ENCODE results near the gene SIAH2.
A peak's percentile ranks its signal among the peaks of the same experiment; 100 is the strongest.

Gene SIAH2

DNA sequence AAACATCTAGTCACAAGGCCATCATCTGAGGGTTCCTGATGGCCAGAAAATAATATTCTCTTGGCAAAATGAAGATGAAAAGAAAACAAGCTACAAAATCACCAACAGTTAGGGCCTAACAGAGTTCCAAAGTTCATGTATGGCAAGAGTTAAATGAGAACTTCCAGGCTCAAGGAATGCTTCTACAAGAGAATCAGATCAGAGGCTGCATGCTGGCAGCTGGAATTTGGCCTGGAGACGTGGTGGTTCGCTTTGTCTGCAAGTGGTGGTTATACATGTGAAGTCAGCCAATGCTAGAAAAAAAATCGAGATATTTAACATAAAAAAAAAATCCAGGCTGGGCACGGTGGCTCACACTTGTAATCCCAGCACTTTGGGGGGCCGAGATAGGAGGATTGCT lies 5.6 kb downstream of the SIAH2 start:
- TF ChIP-seq ZFX (IDR thresholded peaks at IDR 0.05; ENCODE audit: borderline replicate concordance) = no peak
- TF ChIP-seq, protein P1, sequence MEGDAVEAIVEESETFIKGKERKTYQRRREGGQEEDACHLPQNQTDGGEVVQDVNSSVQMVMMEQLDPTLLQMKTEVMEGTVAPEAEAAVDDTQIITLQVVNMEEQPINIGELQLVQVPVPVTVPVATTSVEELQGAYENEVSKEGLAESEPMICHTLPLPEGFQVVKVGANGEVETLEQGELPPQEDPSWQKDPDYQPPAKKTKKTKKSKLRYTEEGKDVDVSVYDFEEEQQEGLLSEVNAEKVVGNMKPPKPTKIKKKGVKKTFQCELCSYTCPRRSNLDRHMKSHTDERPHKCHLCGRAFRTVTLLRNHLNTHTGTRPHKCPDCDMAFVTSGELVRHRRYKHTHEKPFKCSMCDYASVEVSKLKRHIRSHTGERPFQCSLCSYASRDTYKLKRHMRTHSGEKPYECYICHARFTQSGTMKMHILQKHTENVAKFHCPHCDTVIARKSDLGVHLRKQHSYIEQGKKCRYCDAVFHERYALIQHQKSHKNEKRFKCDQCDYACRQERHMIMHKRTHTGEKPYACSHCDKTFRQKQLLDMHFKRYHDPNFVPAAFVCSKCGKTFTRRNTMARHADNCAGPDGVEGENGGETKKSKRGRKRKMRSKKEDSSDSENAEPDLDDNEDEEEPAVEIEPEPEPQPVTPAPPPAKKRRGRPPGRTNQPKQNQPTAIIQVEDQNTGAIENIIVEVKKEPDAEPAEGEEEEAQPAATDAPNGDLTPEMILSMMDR (IDR thresholded peaks at IDR 0.05) = no peak
- H3K27ac ChIP-seq = no peak overlapping the region

DNA sequence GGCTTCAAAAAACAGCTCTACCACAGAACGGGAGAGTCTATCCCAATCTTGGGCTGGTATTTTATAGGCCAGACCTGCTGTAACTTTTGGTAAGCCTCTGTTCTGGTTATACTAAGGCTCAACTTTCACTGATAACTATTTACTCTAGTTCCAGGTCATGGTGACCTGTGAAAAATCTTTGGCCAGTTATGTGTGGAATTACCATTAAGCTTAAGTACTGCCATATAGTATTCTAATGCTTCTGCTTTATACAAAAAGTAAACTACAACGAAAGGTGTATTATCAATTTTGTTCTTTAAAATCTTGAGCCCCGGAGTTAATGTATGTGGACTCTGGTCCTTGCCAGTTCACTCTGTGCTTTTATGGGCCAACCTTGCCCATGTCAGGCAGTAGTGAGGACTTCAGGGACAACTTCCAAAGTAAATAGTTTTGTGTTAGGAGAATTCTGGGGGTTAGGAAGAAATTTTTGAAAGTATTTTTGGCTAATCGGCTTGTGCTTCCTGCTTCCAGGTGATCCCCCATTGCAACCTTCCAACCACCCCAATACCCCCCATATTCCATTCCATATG lies 6.4 kb downstream of the SIAH2 start:
- H3K27ac ChIP-seq = 0 out of 2 replicates have a peak overlapping the region, but pooled peaks have one; percentile 8
- TF ChIP-seq ZFX (IDR thresholded peaks at IDR 0.05; ENCODE audit: borderline replicate concordance) = no peak
- TF ChIP-seq, protein P1 (IDR thresholded peaks at IDR 0.05) = no peak

DNA sequence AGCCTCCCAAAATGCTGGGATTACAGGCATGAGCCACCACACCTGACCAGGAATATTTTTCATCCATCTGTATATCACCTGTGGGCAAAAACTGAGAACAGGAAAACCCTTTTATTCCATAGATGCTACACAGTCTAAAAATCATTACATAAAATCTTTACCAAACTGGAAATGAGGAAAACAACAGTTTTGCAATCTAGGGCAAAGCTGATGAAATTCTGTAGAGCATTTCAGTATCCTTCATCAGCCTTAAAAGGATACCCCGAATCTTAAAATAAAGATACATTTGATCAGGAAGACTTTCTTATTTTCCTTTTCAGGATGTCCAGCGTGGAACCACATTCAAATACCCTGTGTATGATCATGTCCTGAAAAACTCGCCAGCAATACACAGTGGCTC lies 7.1 kb downstream of the SIAH2 start:
- H3K27ac ChIP-seq = no peak overlapping the region
- TF ChIP-seq, protein P1 (IDR thresholded peaks at IDR 0.05) = no peak
- TF ChIP-seq ZFX (IDR thresholded peaks at IDR 0.05; ENCODE audit: borderline replicate concordance) = no peak

DNA sequence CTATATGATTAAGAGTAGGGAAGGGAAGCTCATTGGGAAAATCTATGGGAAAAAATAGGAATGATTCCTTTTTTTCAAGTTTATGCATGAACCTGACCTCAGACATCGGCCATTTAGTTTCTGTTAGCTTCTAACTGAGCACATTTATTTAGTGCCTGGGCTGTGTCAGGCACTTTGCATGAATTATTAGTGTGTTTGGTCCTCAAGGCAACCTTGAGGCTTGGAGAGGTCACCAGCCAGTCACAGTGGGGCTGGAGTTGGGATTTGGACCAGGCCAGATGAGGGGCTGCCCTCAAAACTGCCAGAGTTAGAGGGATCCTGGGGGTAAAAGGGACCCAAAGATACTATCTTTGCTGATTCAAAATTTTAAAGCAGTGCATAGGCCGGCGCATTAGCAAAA lies 8.1 kb downstream of the SIAH2 start:
- TF ChIP-seq ZFX (IDR thresholded peaks at IDR 0.05; ENCODE audit: borderline replicate concordance) = no peak
- TF ChIP-seq, protein P1 (IDR thresholded peaks at IDR 0.05) = no peak
- no peak overlapping the region for H3K27ac ChIP-seq

DNA sequence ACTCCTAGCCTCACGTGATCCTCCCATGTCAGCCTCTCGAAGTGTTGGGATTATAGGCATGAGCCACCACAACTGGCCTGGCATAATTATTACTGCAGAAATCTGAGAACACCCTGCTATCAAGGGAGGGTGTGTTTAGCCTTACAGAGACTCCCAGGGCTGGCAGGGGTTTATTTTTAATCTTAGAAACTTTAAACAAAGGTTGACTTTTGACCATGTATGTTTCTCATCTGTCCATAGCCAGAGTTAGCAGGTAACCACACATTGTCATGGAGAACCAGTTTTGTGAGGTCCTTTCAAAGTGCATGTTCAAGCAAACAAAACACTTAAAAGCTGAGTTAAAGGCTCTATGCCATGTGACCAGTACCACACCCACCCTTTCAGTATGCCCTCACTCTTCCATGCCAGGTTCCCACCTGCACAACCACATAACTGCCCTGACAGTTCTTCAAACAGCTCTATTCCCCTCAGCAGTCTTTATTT lies 11.1 kb downstream of the SIAH2 start:
- no peak overlapping the region for H3K27ac ChIP-seq
- TF ChIP-seq ZFX (IDR thresholded peaks at IDR 0.05; ENCODE audit: borderline replicate concordance) = no peak
- TF ChIP-seq, protein P1 (IDR thresholded peaks at IDR 0.05) = no peak

DNA sequence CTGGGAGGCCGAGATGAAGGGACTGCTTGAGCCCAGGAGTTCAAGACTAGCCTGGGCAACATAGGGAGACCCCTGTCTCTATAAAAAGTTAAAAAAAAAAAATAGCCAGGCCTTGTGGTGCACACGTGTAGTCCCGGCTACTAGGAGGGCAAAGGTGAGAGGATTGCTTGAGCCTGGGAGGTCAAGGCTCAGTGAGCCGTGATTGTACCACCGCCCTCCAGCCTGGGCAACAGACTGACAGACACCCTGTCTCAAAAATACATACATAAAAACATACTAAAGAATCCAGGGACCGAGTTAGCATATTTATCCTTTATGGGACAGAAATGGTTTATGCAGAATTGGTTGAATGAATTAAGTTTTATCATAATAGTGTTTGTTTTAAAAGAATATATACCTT lies 13.7 kb downstream of the SIAH2 start:
- no peak overlapping the region for H3K27ac ChIP-seq

DNA sequence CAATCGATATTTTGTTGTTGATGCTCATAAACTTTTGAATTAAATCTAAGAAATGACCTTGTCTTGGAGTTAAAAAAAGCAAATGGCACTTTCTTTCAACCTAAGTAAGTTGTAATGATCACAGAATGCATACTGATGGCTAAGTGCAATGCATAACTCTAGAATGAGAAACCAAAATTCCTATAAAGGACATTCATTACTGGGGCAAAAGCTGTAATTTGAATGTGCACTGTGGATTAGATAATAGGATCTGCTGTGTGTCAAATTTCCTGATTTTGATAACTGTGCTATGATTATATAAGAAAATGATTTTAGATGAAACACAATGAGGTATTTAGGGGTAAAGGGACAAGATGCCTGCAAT lies 14.3 kb downstream of the SIAH2 start:
- 0 out of 2 replicates have a peak overlapping the region, but pooled peaks have one; percentile 6 for H3K27ac ChIP-seq
- TF ChIP-seq, protein P1 (IDR thresholded peaks at IDR 0.05) = no peak
- TF ChIP-seq ZFX (IDR thresholded peaks at IDR 0.05; ENCODE audit: borderline replicate concordance) = no peak

More for the DNA sequence above, 13.7 kb downstream of the SIAH2 start:
- no peak for TF ChIP-seq ZFX (IDR thresholded peaks at IDR 0.05; ENCODE audit: borderline replicate concordance)
- TF ChIP-seq, protein P1 (IDR thresholded peaks at IDR 0.05) = no peak
